HK-2 (cell line): ENCODE results near the gene LRRK1.

Source experiments
- DNase-seq: peaks from one replicate; pipeline ENCODE4 v3.0.0-alpha.2; 2018; ENCODE audit not compliant: unreplicated experiment

LRRK1 gene

GRCh38 chr15:101043911-101044624 is 124.9 kb downstream of the LRRK1 start:
- DNase-seq = no peak

- DNase-seq = no peak
Observed at GRCh38 chr15:101044625-101045235, 125.6 kb downstream of the LRRK1 start.

- no peak for DNase-seq
Observed at GRCh38 chr15:101045236-101045646, 126.1 kb downstream of the LRRK1 start.

- no peak for DNase-seq
Observed at GRCh38 chr15:101045835-101046691, 126.9 kb downstream of the LRRK1 start.

DNA sequence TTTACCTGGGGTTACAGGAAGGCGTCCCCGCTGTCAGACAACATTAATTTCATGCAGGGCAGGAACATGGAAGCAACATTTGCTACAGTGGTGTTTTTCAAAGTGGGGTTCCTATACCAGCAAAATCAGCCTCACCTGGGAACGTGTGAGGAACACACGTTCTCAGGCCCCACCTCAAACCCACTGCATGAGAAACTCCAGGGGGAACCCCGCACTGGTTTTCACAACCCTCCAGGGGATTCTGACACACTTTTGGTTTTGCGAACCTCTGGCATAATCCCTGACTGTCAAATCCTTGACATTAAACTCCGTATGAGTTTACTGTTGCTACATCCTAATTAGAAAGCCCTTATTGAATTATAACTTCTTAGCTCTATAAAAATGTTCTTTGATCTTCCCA is 127.7 kb downstream of the LRRK1 start:
- no peak for DNase-seq

DNA sequence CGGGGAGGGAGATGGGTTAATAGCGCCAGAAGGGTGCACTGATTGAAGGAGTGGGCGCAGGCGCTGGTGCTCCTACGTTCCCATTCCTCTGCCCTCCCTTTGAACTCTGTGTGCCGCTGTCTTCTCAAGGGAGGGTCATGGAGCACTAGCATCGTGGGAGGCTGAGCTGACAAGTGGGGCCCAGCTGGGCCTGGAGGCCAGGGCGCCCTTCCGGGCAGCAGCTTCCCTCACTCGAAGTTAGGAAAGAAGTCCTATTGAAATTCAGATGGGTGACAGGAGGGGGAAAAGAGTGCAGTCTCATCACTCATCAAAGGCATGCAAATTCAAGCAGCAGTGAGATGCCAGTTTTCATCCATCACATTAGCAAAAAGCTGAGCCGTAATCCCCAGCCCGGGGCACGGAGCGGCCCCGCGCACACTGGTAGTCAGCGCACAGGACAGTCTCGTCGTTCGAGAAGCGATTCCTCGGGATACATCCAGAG is 128.2 kb downstream of the LRRK1 start:
- DNase-seq = no peak

DNA sequence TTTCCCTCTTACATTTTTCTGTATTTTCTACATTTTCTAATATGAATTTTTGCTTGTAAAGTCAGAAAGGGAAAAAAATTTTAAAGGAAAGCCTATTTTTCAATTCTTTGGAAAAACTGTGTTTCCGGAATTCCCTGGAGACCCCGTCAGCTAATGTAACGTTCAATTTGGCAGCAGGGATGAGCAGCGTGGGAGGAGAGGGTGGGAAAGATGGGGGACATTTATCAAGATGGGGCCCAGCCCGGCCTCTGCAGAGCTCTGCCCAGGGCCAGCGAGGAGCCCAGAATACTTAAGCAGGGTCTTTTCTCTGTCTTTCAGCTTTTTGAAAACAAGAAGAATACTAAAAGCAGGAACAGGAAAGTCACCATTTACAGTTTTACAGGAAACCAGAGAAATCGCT is 129.0 kb downstream of the LRRK1 start:
- DNase-seq = no peak

DNA sequence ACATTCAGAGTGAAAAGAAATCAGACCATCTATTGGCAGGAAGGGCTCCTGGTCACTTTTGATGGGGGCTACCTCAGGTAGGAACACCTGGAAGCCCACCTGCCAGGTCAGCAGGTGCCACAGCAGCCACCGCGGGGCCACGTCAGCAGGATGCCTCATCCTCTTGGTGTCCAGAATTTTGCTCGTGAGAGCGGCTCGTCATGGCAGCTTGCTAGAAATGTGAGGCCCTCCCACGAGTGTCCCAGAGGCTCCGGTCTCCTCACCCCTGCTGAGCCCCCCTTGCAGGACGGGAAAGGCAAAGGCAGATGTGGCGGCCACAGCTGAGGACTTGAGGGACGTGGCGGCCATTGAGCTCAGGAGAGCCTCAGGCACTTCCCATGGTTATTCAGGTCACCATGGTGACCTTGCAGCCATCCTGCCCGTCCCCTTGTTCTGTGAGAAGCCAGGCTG is 129.4 kb downstream of the LRRK1 start:
- no peak for DNase-seq

DNA sequence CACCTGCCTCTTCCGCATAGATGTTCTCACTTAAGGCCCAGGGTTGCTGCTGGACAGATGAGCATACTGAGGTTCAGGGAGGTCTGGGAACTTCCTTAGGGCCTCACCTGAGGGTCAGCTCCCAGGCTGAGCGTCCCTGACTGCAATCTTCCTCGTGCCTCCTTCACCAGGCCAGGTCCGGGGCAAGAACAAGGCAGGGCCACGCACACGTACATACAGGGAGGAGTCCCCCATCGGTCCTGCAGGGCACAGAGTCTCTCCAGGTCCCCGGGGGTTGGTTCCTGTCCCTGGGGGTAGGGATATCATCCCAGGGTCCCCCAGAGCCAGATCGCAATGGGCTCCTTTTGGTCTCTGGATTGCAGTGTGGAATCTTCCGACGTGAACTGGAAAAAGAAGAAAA is 130.1 kb downstream of the LRRK1 start:
- DNase-seq = no peak

GRCh38 chr15:101049856-101050622 is 130.9 kb downstream of the LRRK1 start:
- DNase-seq = no peak

GRCh38 chr15:101050623-101051290 is 131.6 kb downstream of the LRRK1 start:
- no peak for DNase-seq

- no peak for DNase-seq
Observed at GRCh38 chr15:101051291-101052030, 132.3 kb downstream of the LRRK1 start.

GRCh38 chr15:101052031-101052620 is 133.0 kb downstream of the LRRK1 start:
- DNase-seq = no peak

GRCh38 chr15:101052681-101053121 is 133.5 kb downstream of the LRRK1 start:
- DNase-seq = no peak

GRCh38 chr15:101053261-101053660 is 134.1 kb downstream of the LRRK1 start:
- DNase-seq = no peak

DNA sequence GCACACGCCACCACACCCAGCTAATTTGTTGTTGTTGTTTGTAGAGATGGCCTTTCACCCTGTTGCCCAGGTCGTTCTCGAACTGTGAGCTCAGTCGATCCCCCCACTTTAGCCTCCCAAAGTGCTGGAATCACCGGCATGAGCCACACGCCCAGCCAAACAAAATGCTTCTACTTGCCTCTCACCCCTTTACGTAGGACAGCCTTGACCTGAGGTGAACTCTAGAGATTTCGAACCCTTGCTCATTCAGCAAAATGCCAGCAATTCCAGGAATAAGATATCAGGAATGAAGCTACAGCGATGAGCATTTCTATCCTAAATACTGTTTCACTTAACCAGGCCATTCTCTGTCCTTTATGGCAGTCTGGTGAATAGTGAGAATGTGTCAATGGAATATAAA is 135.0 kb downstream of the LRRK1 start:
- no peak for DNase-seq

- no peak for DNase-seq
Observed at GRCh38 chr15:101054991-101055390, 135.8 kb downstream of the LRRK1 start.

- no peak for DNase-seq
Observed at GRCh38 chr15:101055411-101055810, 136.3 kb downstream of the LRRK1 start.

- no peak for DNase-seq
Observed at GRCh38 chr15:101056366-101057334, 137.5 kb downstream of the LRRK1 start.
